Liver (tissue), 9 donors: ENCODE measurements around the gene NPC2. TPM values are rescaled to one million over a fixed set of nuclear protein-coding genes. Genes with fewer than 3 reads are reported as not detected.

Experiments
- DNase-seq: peaks from one replicate; pipeline ENCODE4 v3.0.0-alpha.2; 2017; ENCODE audit warnings: low spot score
- H3K27ac ChIP-seq, 2 donors: one replicate each; pipeline ENCODE4 v1.7.0; 2013; ENCODE audit warnings: inconsistent platforms in 2 of 2, low read length in 2 of 2, control low read depth in 1 of 2, low read depth in 1 of 2, mild to moderate bottlenecking in 1 of 2
- H3K27me3 ChIP-seq, 4 donors: one replicate each; pipeline versions ENCODE4 v1.6.1 to v1.7.0; 2013; ENCODE audit warnings: low read length in 3 of 4, inconsistent platforms in 1 of 4, mild to moderate bottlenecking in 1 of 4, moderate library complexity in 1 of 4; ENCODE audit not compliant: control insufficient read depth in 4 of 4, insufficient read depth in 4 of 4
- H3K36me3 ChIP-seq, 4 donors: one replicate each; pipeline versions ENCODE4 v1.6.1 to v1.7.0; 2013; ENCODE audit warnings: low read length in 3 of 4, mild to moderate bottlenecking in 3 of 4, low read depth in 1 of 4, moderate library complexity in 1 of 4; ENCODE audit not compliant: control insufficient read depth in 4 of 4, insufficient read depth in 3 of 4
- H3K4me1 ChIP-seq, 4 donors: one replicate each; pipeline versions ENCODE4 v1.6.1 to v1.7.0; 2013; ENCODE audit warnings: low read length in 3 of 4, mild to moderate bottlenecking in 3 of 4, moderate library complexity in 1 of 4; ENCODE audit not compliant: control insufficient read depth in 4 of 4, insufficient read depth in 4 of 4
- H3K4me3 ChIP-seq, 3 donors: one replicate each; pipeline versions ENCODE4 v1.6.1 to v1.7.0; 2013; ENCODE audit warnings: low read length in 3 of 3, control low read depth in 1 of 3, low read depth in 1 of 3, mild to moderate bottlenecking in 1 of 3
- H3K9ac ChIP-seq, 2 donors: one replicate each; pipeline ENCODE4 v1.7.0; 2013; ENCODE audit warnings: low read length in 2 of 2, mild to moderate bottlenecking in 2 of 2, moderate library complexity in 2 of 2, control low read depth in 1 of 2, low read depth in 1 of 2
- H3K9me3 ChIP-seq, 4 donors: one replicate each; pipeline versions ENCODE4 v1.6.1 to v1.7.0; 2013; ENCODE audit warnings: low read length in 3 of 4; ENCODE audit not compliant: control insufficient read depth in 4 of 4
- EGR1 ChIP-seq, 2 donors: IDR thresholded peaks; 2 replicates each; pipeline ENCODE4 v1.6.1; 2016 to 2018; ENCODE audit warnings: antibody characterized with exemption in 2 of 2, low read depth in 2 of 2
- FOXA1 ChIP-seq: IDR thresholded peaks from 2 replicates; pipeline ENCODE4 v1.6.1; 2016; ENCODE audit warnings: antibody characterized with exemption
- GABPA ChIP-seq, 2 donors: IDR thresholded peaks in 1 of 2; conservative IDR thresholded peaks in 1 of 2; 2 replicates each; pipeline ENCODE4 v1.6.1; 2016; ENCODE audit warnings: antibody characterized with exemption in 2 of 2, mild to moderate bottlenecking in 1 of 2, moderate library complexity in 1 of 2
- HNF4A ChIP-seq, 2 donors: conservative IDR thresholded peaks; 2 replicates each; pipeline ENCODE4 v1.6.1; 2016; ENCODE audit warnings: antibody characterized with exemption in 2 of 2, mild to moderate bottlenecking in 2 of 2
- HNF4G ChIP-seq: IDR thresholded peaks from 2 replicates; pipeline ENCODE4 v1.6.1; 2016; ENCODE audit warnings: antibody characterized with exemption
- JUND ChIP-seq, 2 donors: IDR thresholded peaks; 2 replicates each; pipeline ENCODE4 v1.6.1; 2016; ENCODE audit warnings: antibody characterized with exemption in 2 of 2
- MAX ChIP-seq: IDR thresholded peaks from 2 replicates; pipeline ENCODE4 v1.6.1; 2016; ENCODE audit warnings: antibody characterized with exemption
- NR2F2 ChIP-seq: IDR thresholded peaks from 2 replicates; pipeline ENCODE4 v1.6.1; 2016; ENCODE audit warnings: antibody characterized with exemption
- RAD21 ChIP-seq, 2 donors: IDR thresholded peaks; 2 replicates each; pipeline ENCODE4 v1.6.1; 2016; ENCODE audit warnings: antibody characterized with exemption in 2 of 2, mild to moderate bottlenecking in 2 of 2
- RXRA ChIP-seq, 2 donors: IDR thresholded peaks; 2 replicates each; pipeline ENCODE4 v1.6.1; 2017 to 2018; ENCODE audit warnings: antibody characterized with exemption in 2 of 2, mild to moderate bottlenecking in 1 of 2
- TAF1 ChIP-seq: conservative IDR thresholded peaks from 2 replicates; pipeline ENCODE4 v1.6.1; 2016; ENCODE audit warnings: antibody characterized with exemption, mild to moderate bottlenecking
- YY1 ChIP-seq: IDR thresholded peaks from 2 replicates; pipeline ENCODE4 v1.6.1; 2016; ENCODE audit warnings: antibody characterized with exemption, mild to moderate bottlenecking
- ZBTB33 ChIP-seq: IDR thresholded peaks from 2 replicates; pipeline ENCODE4 v1.6.1; 2016; ENCODE audit warnings: antibody characterized with exemption
- WGBS: extraction: QIAGEN DNeasy Blood & Tissue Kit; methylation state at CpG from one replicate; pipeline ENCODE4 v1.1.7; 2013; 5-methylcytosine and 5-hydroxymethylcytosine counted together
- polyA plus RNA-seq, 2 donors: library from polyadenylated mRNA; stranded (reverse) in 1 of 2; unstranded in 1 of 2; fragments of 200-250 nt in 1 of 2; fragments of >200 nt in 1 of 2; fragmentation: Nextera tagmentation in 1 of 2; extraction: Ambion mirVana in 1 of 2; gene quantifications; one replicate each; pipeline versions ENCODE4 v1.2.1 to v1.2.3, GENCODE V29; 2013 to 2015
- total RNA-seq, 2 donors: library from RNA; depleted of rRNA; stranded (reverse); fragments of >200 nt; gene quantifications; one replicate each; pipeline ENCODE4 v1.2.3, GENCODE V29; 2014
- TF ChIP-seq, protein P1 (sequence below): IDR thresholded peaks from 2 replicates; pipeline ENCODE4 v1.6.1; 2016; ENCODE audit warnings: antibody characterized with exemption
- TF ChIP-seq, protein P2 (sequence below): IDR thresholded peaks from 2 replicates; pipeline ENCODE4 v1.6.1; 2016; ENCODE audit warnings: antibody characterized with exemption, mild to moderate bottlenecking
- TF ChIP-seq, protein P3 (sequence below): fragments of 150-350 bp; IDR thresholded peaks from 2 replicates; pipeline ENCODE4 v1.5.1; 2017; ENCODE audit warnings: improper control_type of control experiment, low read depth, low read length; ENCODE audit not compliant: missing input control
- donor health status: healthy.
- donor health status: healthy.
- donor health status: healthy.
- donor health status: healthy.
- donor health status: healthy.

Gene NPC2
- total and polyA plus RNA-seq, 4 donors: 69.7 to 133 (median 105) TPM

DNA sequence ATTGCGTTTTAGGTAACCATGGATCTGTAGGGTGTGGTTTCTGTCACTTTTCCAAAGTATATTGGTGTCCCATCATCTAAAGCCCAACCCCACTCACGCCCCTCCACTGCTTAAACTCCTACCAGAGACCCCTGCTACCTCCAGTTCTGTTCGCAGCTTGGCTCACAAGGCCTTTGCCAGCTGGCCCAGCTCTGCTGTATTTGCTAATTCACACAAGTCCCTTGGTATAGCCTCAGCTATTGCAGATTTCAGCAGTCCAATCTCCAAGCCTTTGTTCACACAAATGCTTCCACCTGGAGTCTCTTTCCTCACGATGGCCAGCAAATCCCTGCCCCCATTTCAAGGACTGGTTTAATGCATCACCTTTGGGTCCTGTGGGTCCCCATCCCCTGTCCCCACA, 24.6 kb upstream of the NPC2 start:
- H3K9ac ChIP-seq: no peak overlapping the region
- TF ChIP-seq GABPA (IDR thresholded peaks at IDR 0.05 in 1 of 2, conservative IDR thresholded peaks at IDR 0.05 in 1 of 2) (no peak), EGR1 (IDR thresholded peaks at IDR 0.05; ENCODE audit: low read depth in 2 of 2) (no peak), RAD21 (IDR thresholded peaks at IDR 0.05) (no peak), JUND (IDR thresholded peaks at IDR 0.05) (no peak), MAX (no peak), NR2F2 (no peak), ZBTB33 (no peak), HNF4A (conservative IDR thresholded peaks at IDR 0.05) (no peak), FOXA1 (no peak), TAF1 (no peak), HNF4G (no peak), YY1 (no peak), RXRA (IDR thresholded peaks at IDR 0.05) (no peak)
- TF ChIP-seq, protein P1, sequence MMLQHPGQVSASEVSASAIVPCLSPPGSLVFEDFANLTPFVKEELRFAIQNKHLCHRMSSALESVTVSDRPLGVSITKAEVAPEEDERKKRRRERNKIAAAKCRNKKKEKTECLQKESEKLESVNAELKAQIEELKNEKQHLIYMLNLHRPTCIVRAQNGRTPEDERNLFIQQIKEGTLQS: no peak
- TF ChIP-seq, protein P2, sequence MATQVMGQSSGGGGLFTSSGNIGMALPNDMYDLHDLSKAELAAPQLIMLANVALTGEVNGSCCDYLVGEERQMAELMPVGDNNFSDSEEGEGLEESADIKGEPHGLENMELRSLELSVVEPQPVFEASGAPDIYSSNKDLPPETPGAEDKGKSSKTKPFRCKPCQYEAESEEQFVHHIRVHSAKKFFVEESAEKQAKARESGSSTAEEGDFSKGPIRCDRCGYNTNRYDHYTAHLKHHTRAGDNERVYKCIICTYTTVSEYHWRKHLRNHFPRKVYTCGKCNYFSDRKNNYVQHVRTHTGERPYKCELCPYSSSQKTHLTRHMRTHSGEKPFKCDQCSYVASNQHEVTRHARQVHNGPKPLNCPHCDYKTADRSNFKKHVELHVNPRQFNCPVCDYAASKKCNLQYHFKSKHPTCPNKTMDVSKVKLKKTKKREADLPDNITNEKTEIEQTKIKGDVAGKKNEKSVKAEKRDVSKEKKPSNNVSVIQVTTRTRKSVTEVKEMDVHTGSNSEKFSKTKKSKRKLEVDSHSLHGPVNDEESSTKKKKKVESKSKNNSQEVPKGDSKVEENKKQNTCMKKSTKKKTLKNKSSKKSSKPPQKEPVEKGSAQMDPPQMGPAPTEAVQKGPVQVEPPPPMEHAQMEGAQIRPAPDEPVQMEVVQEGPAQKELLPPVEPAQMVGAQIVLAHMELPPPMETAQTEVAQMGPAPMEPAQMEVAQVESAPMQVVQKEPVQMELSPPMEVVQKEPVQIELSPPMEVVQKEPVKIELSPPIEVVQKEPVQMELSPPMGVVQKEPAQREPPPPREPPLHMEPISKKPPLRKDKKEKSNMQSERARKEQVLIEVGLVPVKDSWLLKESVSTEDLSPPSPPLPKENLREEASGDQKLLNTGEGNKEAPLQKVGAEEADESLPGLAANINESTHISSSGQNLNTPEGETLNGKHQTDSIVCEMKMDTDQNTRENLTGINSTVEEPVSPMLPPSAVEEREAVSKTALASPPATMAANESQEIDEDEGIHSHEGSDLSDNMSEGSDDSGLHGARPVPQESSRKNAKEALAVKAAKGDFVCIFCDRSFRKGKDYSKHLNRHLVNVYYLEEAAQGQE: no peak
- TF ChIP-seq, protein P3, sequence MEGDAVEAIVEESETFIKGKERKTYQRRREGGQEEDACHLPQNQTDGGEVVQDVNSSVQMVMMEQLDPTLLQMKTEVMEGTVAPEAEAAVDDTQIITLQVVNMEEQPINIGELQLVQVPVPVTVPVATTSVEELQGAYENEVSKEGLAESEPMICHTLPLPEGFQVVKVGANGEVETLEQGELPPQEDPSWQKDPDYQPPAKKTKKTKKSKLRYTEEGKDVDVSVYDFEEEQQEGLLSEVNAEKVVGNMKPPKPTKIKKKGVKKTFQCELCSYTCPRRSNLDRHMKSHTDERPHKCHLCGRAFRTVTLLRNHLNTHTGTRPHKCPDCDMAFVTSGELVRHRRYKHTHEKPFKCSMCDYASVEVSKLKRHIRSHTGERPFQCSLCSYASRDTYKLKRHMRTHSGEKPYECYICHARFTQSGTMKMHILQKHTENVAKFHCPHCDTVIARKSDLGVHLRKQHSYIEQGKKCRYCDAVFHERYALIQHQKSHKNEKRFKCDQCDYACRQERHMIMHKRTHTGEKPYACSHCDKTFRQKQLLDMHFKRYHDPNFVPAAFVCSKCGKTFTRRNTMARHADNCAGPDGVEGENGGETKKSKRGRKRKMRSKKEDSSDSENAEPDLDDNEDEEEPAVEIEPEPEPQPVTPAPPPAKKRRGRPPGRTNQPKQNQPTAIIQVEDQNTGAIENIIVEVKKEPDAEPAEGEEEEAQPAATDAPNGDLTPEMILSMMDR: no peak
- H3K27me3 ChIP-seq: no peaks in the 10 kb centered on the region
- DNase-seq: no peak
- H3K9me3 ChIP-seq: no peaks in the 10 kb centered on the region
- H3K4me1 ChIP-seq: no peaks in the 10 kb centered on the region
- no peaks in the 10 kb centered on the region for H3K36me3 ChIP-seq
- no peak overlapping the region for H3K4me3 ChIP-seq
- WGBS: 82% methylated on average over 4 of the region's 4 CpGs
- H3K27ac ChIP-seq: no peak overlapping the region
